Karpas-422 (cell line): ENCODE data around the gene SAAL1. TPM values are rescaled to one million over a fixed set of nuclear protein-coding genes. Genes with fewer than 3 reads are reported as not detected.

ENCODE experiments used
- DNase-seq: peaks from one replicate; pipeline ENCODE4 v3.0.0-alpha.2; 2015
- H2AFZ ChIP-seq: fragments of 200-600 bp; sonication (generic); 2 replicates; pipeline ENCODE4 v1.6.1; 2014; ENCODE audit warnings: antibody characterized with exemption, low read length, mixed read lengths
- H3K27ac ChIP-seq: fragments of 200-600 bp; sonication (generic); 2 replicates; pipeline ENCODE4 v1.5.1; 2014; ENCODE audit warnings: mild to moderate bottlenecking, low read length, moderate library complexity
- H3K27me3 ChIP-seq: fragments of 200-600 bp; sonication (generic); 2 replicates; pipeline ENCODE4 v1.6.1; 2014; ENCODE audit warnings: low read length, mixed read lengths
- H3K36me3 ChIP-seq: fragments of 200-600 bp; sonication (generic); 2 replicates; pipeline ENCODE4 v1.6.1; 2014; ENCODE audit warnings: low read length, mixed read lengths; ENCODE audit not compliant: insufficient read depth
- H3K4me1 ChIP-seq: fragments of 200-600 bp; sonication (generic); 2 replicates; pipeline ENCODE4 v1.6.1; 2014; ENCODE audit warnings: mild to moderate bottlenecking, low read length, mixed read lengths
- H3K4me2 ChIP-seq: fragments of 200-600 bp; sonication (generic); 2 replicates; pipeline ENCODE4 v1.6.1; 2014; ENCODE audit warnings: low read length, low read depth, mild to moderate bottlenecking; ENCODE audit not compliant: poor library complexity, severe bottlenecking
- H3K4me3 ChIP-seq: fragments of 200-600 bp; sonication (generic); 2 replicates; pipeline ENCODE4 v1.5.1; 2014; ENCODE audit warnings: mild to moderate bottlenecking, antibody characterized with exemption, low read length, mixed read lengths
- H3K79me2 ChIP-seq: fragments of 200-600 bp; sonication (generic); 2 replicates; pipeline ENCODE4 v1.6.1; 2014; ENCODE audit warnings: mild to moderate bottlenecking, low read length, mixed read lengths
- H3K9ac ChIP-seq: fragments of 200-600 bp; sonication (generic); 2 replicates; pipeline ENCODE4 v1.6.0; 2014; ENCODE audit warnings: low read length
- H3K9me2 ChIP-seq: fragments of 200-600 bp; sonication (generic), shearing (Covaris generic); replicated peaks from 2 replicates; pipeline ENCODE4 v1.6.0; 2014; ENCODE audit warnings: mild to moderate bottlenecking, low read length, moderate library complexity; ENCODE audit not compliant: insufficient read depth
- H3K9me3 ChIP-seq: fragments of 300-700, 200-600 bp; sonication (generic); 2 replicates; pipeline ENCODE4 v1.6.1; 2014; ENCODE audit warnings: low read length, mixed read lengths
- H4K20me1 ChIP-seq: fragments of 200-600 bp; sonication (generic); 2 replicates; pipeline ENCODE4 v1.6.1; 2014; ENCODE audit warnings: mild to moderate bottlenecking, antibody characterized with exemption, low read length, low read depth; ENCODE audit not compliant: insufficient read depth
- small RNA-seq: library from RNA; depleted of rRNA; stranded (forward); fragments of <200 nt; gene quantifications from one replicate; pipeline ENCODE3, GENCODE V24; 2014
- total RNA-seq: library from RNA; depleted of rRNA; stranded (reverse); fragments of >200 nt; shearing (Covaris generic); gene quantifications from 2 replicates; pipeline ENCODE4 v1.2.3, GENCODE V29; 2014; ENCODE audit warnings: low replicate concordance; rRNA removed

SAAL1 gene
- total RNA-seq, 1 experiment from 2014 or later, result 36.7 TPM

GRCh38 chr11:18061351-18061750, 44.5 kb downstream of the SAAL1 start:
- no peak overlapping the region for H3K4me3 ChIP-seq
- no peak for DNase-seq
- H2AFZ ChIP-seq, result no peak overlapping the region
- no peaks in the 10 kb centered on the region for H3K79me2 ChIP-seq
- no peaks in the 10 kb centered on the region for H3K27me3 ChIP-seq
- H3K4me2 ChIP-seq, result no peak overlapping the region
- H3K27ac ChIP-seq, result no peak overlapping the region
- no peaks in the 10 kb centered on the region for H3K9me3 ChIP-seq
- H3K4me1 ChIP-seq, result peaks cover 4% of the 10 kb centered on the region
- H3K36me3 ChIP-seq, result no peaks in the 10 kb centered on the region
- H3K9ac ChIP-seq, result no peak overlapping the region
- H3K9me2 ChIP-seq, result no peaks in the 10 kb centered on the region
- no peaks in the 10 kb centered on the region for H4K20me1 ChIP-seq

- Histone ChIP-seq H3K4me1 (no peaks in the 10 kb centered on the region), H3K4me3 (no peak overlapping the region), H3K9me3 (no peaks in the 10 kb centered on the region), H3K36me3 (no peaks in the 10 kb centered on the region), H3K79me2 (no peaks in the 10 kb centered on the region), H4K20me1 (no peaks in the 10 kb centered on the region), H3K27ac (no peak overlapping the region), H3K9ac (no peak overlapping the region), H3K9me2 (no peaks in the 10 kb centered on the region), H3K27me3 (no peaks in the 10 kb centered on the region), H3K4me2 (no peak overlapping the region), H2AFZ (no peak overlapping the region)
- no peak for DNase-seq
Observed at GRCh38 chr11:18056561-18057181, 49.2 kb downstream of the SAAL1 start.

GRCh38 chr11:18054511-18055103, 51.3 kb downstream of the SAAL1 start:
- H3K9me3 ChIP-seq, result no peaks in the 10 kb centered on the region
- no peak overlapping the region for H3K4me2 ChIP-seq
- DNase-seq, result no peak
- no peaks in the 10 kb centered on the region for H3K9me2 ChIP-seq
- H2AFZ ChIP-seq, result no peak overlapping the region
- no peak overlapping the region for H3K4me3 ChIP-seq
- H3K27me3 ChIP-seq, result no peaks in the 10 kb centered on the region
- H4K20me1 ChIP-seq, result no peaks in the 10 kb centered on the region
- H3K36me3 ChIP-seq, result no peaks in the 10 kb centered on the region
- H3K27ac ChIP-seq, result no peak overlapping the region
- no peak overlapping the region for H3K9ac ChIP-seq
- H3K79me2 ChIP-seq, result no peaks in the 10 kb centered on the region
- H3K4me1 ChIP-seq, result no peaks in the 10 kb centered on the region

GRCh38 chr11:18050848-18051247, 55.0 kb downstream of the SAAL1 start:
- Histone ChIP-seq H4K20me1 (no peaks in the 10 kb centered on the region), H3K4me2 (no peak overlapping the region), H3K36me3 (no peaks in the 10 kb centered on the region), H3K9ac (no peak overlapping the region), H3K79me2 (no peaks in the 10 kb centered on the region), H3K27me3 (no peaks in the 10 kb centered on the region), H3K4me1 (no peaks in the 10 kb centered on the region), H3K9me2 (no peaks in the 10 kb centered on the region), H3K4me3 (no peak overlapping the region), H2AFZ (no peak overlapping the region), H3K9me3 (no peaks in the 10 kb centered on the region), H3K27ac (no peak overlapping the region)
- no peak for DNase-seq

GRCh38 chr11:18046116-18046777, 59.6 kb downstream of the SAAL1 start, which contains the start of gene TPH1:
Gene TPH1, minus strand, starts transcription at chr11:18046269. Its CDS starts 5,507 bp downstream, at chr11:18040762.
- Histone ChIP-seq H3K9ac (no peak within 1 kb of the TSS), H3K79me2 (no peaks in the 10 kb centered on the region), H3K4me1 (no peaks in the 10 kb centered on the region), H3K27me3 (no peaks in the 10 kb centered on the region), H3K27ac (no peak within 1 kb of the TSS), H3K36me3 (no peaks in the 10 kb centered on the region), H3K9me3 (no peaks in the 10 kb centered on the region), H3K9me2 (no peaks in the 10 kb centered on the region), H3K4me2 (no peak within 1 kb of the TSS), H3K4me3 (no peak within 1 kb of the TSS), H2AFZ (no peak within 1 kb of the TSS), H4K20me1 (no peaks in the 10 kb centered on the region)
- no peak for DNase-seq

- H3K9me3 ChIP-seq, result no peaks in the 10 kb centered on the region
- H3K4me3 ChIP-seq, result no peak overlapping the region
- H3K4me2 ChIP-seq, result no peak overlapping the region
- no peak overlapping the region for H2AFZ ChIP-seq
- H3K9me2 ChIP-seq, result no peaks in the 10 kb centered on the region
- no peak overlapping the region for H3K9ac ChIP-seq
- H3K79me2 ChIP-seq, result no peaks in the 10 kb centered on the region
- H3K36me3 ChIP-seq, result no peaks in the 10 kb centered on the region
- H3K27ac ChIP-seq, result no peak overlapping the region
- H4K20me1 ChIP-seq, result no peaks in the 10 kb centered on the region
- no peaks in the 10 kb centered on the region for H3K27me3 ChIP-seq
- H3K4me1 ChIP-seq, result peaks cover 6% of the 10 kb centered on the region
- DNase-seq, result no peak
Observed at GRCh38 chr11:18036456-18036855, 69.4 kb downstream of the SAAL1 start.

Small RNA genes lying within 50 kb of the gene (small RNA-seq; reads per million reads assigned to genes)
- gene HIGD1AP5, result not detected

Other genes with a start within 250 kb of the SAAL1 start
- 47.0 and 71.1 TPM in 2 replicates for gene SERGEF, start 93.0 kb downstream of the SAAL1 start, total RNA-seq
- gene TPH1, start 59.8 kb downstream of the SAAL1 start, total RNA-seq, result 0.56 and 0.65 TPM in 2 replicates
- not detected in 2 replicates for gene MRGPRX3, start 26.5 kb upstream of the SAAL1 start, total RNA-seq
- gene MRGPRX4, start 66.8 kb upstream of the SAAL1 start, total RNA-seq, result not detected in 2 replicates
- not detected in 2 replicates for gene SAA4, start 130.7 kb upstream of the SAAL1 start, total RNA-seq
- gene SAA2, start 142.6 kb upstream of the SAAL1 start, total RNA-seq, result not detected in 2 replicates
- gene SAA1, start 160.2 kb upstream of the SAAL1 start, total RNA-seq, result not detected in 2 replicates
- 31.2 and 44.2 TPM in 2 replicates for gene HPS5, start 216.1 kb upstream of the SAAL1 start, total RNA-seq
- 46.3 and 81.5 TPM in 2 replicates for gene GTF2H1, start 216.5 kb upstream of the SAAL1 start, total RNA-seq